ENCODE measurements around the gene EHMT1. TPM values are rescaled to one million over a fixed set of nuclear protein-coding genes. Genes with fewer than 3 reads are reported as not detected.
A peak's percentile ranks its signal among the peaks of the same experiment; 100 is the strongest.

EHMT1 gene
- total and polyA plus RNA-seq, 2 donors from 2014 or later: 15.8 to 92.9 TPM

- H3K4me1 ChIP-seq (ENCODE audit: control insufficient read depth in 2 of 3, insufficient read depth in 2 of 3, low read depth in 1 of 3, low read length in 3 of 3): peaks cover 0 to 27% (median 25%) of the 10 kb centered on the region in 3 donors
- no peak overlapping the region for H3K9ac ChIP-seq (ENCODE audit: low read length in 3 of 3)
These were observed 51.8 kb downstream of the EHMT1 start for GRCh38 chr9:137670391-137671195.

GRCh38 chr9:137671196-137671538 lies 52.4 kb downstream of the EHMT1 start:
- intact Hi-C loops (cut with DNase I): no loop called here
- DNase-seq: no peak

More at GRCh38 chr9:137670391-137671195, 51.8 kb downstream of the EHMT1 start:
- FAIRE-seq: no peak
- Histone ChIP-seq H3K27me3 (ENCODE audit: control insufficient read depth, insufficient read depth, low read length) (no peaks in the 10 kb centered on the region), H3K36me3 (ENCODE audit: control insufficient read depth in 2 of 3, insufficient read depth in 3 of 3, low read length in 3 of 3) (no peaks in the 10 kb centered on the region), H3K27ac (ENCODE audit: low read depth in 2 of 2, low read length in 2 of 2) (no peak overlapping the region), H3K9me3 (ENCODE audit: control insufficient read depth in 2 of 3, insufficient read depth in 1 of 3, low read length in 3 of 3) (no peaks in the 10 kb centered on the region), H3K4me3 (ENCODE audit: low read length in 3 of 3) (no peak overlapping the region)
- peak in 1 of 5 donors; percentile 46 for DNase-seq
- intact Hi-C loops (cut with DNase I): no loop called here
- TF ChIP-seq CTCF (IDR thresholded peaks at IDR 0.05; ENCODE audit: borderline replicate concordance, extremely low read depth, insufficient read depth): no peak

GRCh38 chr9:137671721-137672120 lies 52.9 kb downstream of the EHMT1 start:
- Histone ChIP-seq H3K4me3 (ENCODE audit: low read length in 3 of 3) (no peak overlapping the region), H3K4me1 (ENCODE audit: control insufficient read depth in 2 of 3, insufficient read depth in 2 of 3, low read depth in 1 of 3, low read length in 3 of 3) (peaks cover 0 to 18% (median 17%) of the 10 kb centered on the region in 3 donors), H3K27ac (ENCODE audit: low read depth in 2 of 2, low read length in 2 of 2) (no peak overlapping the region), H3K9me3 (ENCODE audit: control insufficient read depth in 2 of 3, insufficient read depth in 1 of 3, low read length in 3 of 3) (no peaks in the 10 kb centered on the region), H3K27me3 (ENCODE audit: control insufficient read depth, insufficient read depth, low read length) (no peaks in the 10 kb centered on the region), H3K9ac (ENCODE audit: low read length in 3 of 3) (no peak overlapping the region), H3K36me3 (ENCODE audit: control insufficient read depth in 2 of 3, insufficient read depth in 3 of 3, low read length in 3 of 3) (no peaks in the 10 kb centered on the region)
- intact Hi-C loops (cut with DNase I): no loop called here
- no peak for TF ChIP-seq CTCF (IDR thresholded peaks at IDR 0.05; ENCODE audit: borderline replicate concordance, extremely low read depth, insufficient read depth)
- no peak for DNase-seq
- FAIRE-seq: no peak

More at GRCh38 chr9:137671196-137671538, 52.4 kb downstream of the EHMT1 start:
- no peak for TF ChIP-seq CTCF (IDR thresholded peaks at IDR 0.05; ENCODE audit: borderline replicate concordance, extremely low read depth, insufficient read depth)
- no peak for FAIRE-seq
- Histone ChIP-seq H3K9ac (ENCODE audit: low read length in 3 of 3) (no peak overlapping the region), H3K9me3 (ENCODE audit: control insufficient read depth in 2 of 3, insufficient read depth in 1 of 3, low read length in 3 of 3) (no peaks in the 10 kb centered on the region), H3K27ac (ENCODE audit: low read depth in 2 of 2, low read length in 2 of 2) (no peak overlapping the region), H3K4me1 (ENCODE audit: control insufficient read depth in 2 of 3, insufficient read depth in 2 of 3, low read depth in 1 of 3, low read length in 3 of 3) (peaks cover 0 to 22% (median 22%) of the 10 kb centered on the region in 3 donors), H3K4me3 (ENCODE audit: low read length in 3 of 3) (no peak overlapping the region), H3K27me3 (ENCODE audit: control insufficient read depth, insufficient read depth, low read length) (no peaks in the 10 kb centered on the region), H3K36me3 (ENCODE audit: control insufficient read depth in 2 of 3, insufficient read depth in 3 of 3, low read length in 3 of 3) (no peaks in the 10 kb centered on the region)

All from kidney (tissue), 14 donors.